HG03097 (cell line): ENCODE data around the gene ARL1.
A peak's percentile ranks its signal among the peaks of the same experiment; 100 is the strongest.
"Not testable (repeated sequence)": the region's sequence is repeated elsewhere in the genome, so short reads cannot be mapped to it uniquely, and the experiment has no call there.

Experiments used
- ATAC-seq: cut with Tn5 transposase; IDR thresholded peaks from one replicate; pipeline ENCODE4 v1.9.1; 2021; ENCODE audit not compliant: unreplicated experiment, low FRiP score

Gene ARL1

DNA sequence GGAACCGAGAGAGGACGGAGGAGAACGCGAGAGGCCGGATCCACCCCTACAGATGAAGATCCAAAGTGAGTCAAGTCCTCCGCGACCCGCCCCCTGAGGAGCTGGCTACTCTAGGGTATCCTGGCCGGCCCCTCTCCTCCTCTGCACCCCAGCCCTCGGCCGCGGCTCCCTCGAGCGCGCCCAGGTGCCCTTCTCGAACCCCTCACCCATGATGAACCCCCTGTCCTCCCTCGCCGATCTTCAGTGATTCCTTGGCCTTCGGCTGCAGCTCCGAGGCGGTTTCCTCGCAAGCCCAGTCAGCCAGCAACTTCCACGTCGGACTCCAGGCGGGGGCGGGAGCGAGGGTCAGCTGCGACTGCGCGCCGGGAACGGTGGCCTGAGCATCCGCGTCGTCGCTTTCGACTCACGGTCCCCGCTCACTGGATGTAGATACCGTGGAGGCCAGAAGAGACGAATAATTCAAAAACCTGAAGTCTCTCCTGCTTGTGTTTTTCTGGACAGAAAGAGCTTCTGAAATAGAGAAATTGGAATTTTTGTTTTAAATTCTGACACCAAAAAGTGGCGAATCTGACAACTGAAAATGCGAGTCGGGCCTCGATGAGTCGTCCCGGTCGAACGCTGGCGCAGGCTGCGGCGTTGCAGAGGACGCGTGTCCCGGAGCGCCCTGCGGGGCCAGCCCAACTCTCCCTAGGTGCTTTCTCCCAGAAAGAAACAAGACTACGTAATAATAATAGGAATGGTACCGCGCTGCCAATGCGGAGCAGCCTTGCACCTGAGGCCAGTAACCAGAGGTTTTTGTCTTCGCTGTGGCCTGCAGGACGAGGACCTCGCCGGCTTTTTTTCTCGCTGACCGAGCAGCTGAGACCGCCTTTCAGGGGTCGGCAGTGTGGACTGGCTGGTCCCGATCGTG lies at the start of gene ARL1:
ARL1 (minus strand) TSS at position 337 of the 910 bp plus-strand sequence; CDS start at position 210, 127 bp downstream.
- peak; percentile 68 for ATAC-seq

DNA sequence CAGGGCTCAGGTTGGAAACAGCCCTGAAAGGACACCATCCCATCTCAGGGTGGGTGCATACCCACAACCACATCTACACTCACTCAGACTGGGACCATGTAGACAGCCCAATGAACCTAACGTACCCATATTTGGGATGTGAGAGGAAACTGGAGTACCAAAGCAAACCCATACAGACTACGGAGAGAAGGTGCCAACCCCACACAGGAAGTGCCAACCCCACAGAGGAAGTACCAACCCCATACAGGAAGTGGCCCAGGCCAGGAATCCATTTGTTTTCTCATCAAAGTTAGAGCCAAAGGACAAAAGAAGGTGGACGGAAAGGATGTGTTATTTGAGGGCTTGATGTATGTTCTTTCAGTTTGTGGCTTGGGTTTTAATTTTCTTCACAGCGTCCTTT lies 48.1 kb upstream of the ARL1 start:
- ATAC-seq = no peak

DNA sequence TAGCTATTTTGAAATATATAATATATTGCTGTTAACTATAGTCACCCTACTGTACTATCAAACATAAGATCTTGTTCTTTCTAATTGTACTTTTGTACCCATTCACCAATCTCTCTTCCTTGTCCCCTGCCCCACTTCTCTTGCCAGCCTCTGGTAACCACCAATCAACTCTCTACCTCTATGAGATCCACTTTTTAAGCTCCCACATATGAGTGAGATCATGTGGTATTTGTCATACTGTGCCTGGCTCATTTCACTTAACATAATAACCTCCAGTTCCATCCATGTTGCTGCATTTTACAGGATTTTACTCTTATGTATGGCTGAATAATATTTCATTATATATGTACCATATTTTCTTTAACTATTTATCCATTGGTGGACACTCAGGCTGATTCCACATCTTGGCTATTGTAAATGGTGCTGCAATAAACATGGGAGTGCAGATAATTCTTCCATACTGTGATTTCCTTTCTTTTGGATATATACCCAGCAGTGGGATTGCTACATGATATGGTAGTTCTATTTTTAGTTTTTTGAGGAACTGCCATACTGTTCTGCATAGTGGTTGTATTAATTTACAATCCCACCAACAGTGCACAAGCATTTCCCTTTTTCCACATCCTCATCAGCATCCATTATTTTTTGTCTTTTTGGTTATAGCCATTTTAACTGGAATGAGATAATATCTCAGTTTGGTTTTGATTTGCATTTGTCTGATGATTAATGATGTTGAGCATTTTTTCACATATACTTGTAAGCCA lies 34.1 kb upstream of the ARL1 start:
- no peak for ATAC-seq

DNA sequence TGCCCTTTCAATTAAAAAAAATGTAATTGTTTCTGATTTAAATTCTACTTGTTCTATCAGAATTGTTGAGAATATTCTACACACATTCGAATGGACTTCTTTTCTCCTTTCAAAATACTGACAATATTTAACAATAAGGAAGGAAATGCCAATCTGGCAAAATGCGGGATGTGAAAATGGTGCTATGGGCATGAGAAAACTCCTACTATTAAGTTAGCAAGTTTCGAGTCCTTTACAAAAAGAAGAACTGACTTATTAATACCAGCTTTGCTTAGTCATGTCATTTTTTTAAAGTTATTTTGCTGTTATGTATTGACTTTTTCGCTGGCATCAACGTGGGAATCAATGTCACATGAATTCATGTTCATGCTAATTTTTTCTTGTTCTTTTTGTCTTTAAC lies 31.7 kb upstream of the ARL1 start:
- no peak for ATAC-seq

DNA sequence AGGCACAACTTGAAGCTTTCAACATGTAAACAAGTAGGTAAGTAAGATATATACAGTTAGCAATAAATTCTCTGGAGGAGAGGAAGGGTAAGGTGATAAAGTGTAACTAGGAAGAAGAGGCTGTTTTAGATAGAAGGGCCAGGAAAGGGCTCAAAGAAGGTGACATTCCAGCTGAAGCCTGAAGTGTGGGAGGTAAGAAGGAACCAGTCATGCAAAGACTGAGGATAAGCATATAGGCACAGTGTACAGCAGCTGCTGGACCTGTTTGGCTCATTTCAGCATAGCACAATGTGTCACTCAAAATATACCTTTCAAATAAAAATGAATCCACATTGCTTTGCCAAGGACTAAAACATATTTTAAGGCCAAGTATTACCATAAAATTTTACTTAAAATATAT lies 28.6 kb upstream of the ARL1 start:
- no peak for ATAC-seq

DNA sequence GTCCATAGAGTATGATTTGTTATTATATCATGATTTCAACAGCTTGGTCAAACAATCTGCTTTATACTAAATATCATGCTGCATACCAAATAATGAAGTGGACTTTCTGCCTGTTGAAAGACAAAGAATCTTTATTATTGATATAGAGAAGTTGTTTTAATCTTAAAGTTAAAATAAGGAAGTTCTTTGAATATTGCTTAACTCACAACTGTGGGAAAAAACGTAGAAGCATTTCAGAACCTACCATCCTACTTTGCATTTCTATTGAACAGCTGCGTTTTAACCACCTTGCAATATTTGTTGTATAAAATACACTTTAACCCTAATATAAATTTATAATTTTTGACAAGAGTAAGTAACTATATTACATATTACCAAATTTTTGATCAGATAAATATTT lies 22.9 kb upstream of the ARL1 start:
- no peak for ATAC-seq

DNA sequence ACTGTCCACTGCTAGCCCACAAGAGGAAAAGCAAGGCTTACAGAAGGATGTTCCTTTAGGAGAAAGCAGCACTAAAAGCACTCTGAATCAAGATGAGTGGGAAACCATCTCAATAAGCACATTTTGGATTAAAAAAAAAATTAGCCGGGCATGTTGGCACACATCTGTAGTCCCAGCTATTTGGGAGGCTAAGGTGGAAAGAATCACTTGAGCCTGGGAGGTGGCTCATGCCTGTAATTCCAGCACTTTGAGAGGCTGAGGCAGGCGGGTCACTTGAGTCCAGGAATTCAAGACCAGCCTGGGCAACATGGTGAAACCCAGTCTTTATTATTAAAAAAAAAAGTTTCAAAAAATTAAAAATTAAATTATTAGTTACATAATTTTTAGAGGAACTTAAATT lies 17.0 kb upstream of the ARL1 start:
- no peak for ATAC-seq

DNA sequence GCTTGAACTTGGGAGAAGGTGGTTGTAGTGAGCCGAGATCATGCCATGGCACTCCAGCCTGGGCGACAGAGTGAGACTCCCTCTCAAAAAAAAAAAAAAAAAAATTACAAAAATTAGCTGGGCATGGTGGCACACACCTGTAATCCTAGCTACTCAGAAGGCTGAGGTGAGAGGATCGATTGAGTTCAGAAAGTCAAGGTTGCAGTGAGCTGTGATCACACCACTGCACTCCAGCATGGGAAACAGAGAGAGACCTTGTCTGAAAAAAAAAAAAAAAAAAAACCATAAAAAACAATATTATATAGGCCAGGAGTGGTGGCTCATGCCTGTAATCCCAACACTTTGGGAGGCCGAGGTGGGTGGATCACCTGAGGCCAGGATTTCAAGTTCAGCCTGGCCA lies 14.5 kb upstream of the ARL1 start:
- ATAC-seq = not testable (repeated sequence)

DNA sequence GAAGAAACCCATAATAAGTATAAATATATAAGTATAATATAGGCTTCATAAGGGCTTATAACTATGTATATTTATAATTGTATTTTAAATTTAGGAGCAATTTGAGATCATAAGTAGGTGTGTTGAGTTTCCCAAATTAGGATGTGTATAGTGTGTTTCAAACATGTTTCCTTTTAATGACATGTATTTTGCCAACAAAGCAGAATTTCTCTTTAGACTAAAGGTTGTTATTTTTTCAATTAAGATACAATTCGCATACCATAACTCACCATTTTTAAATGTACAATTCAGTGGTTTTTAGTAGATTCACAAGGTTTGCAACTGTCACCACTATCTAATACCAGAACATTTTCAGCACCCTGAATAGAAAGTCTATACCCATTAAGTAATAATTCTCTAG lies 7.7 kb upstream of the ARL1 start:
- no peak for ATAC-seq

DNA sequence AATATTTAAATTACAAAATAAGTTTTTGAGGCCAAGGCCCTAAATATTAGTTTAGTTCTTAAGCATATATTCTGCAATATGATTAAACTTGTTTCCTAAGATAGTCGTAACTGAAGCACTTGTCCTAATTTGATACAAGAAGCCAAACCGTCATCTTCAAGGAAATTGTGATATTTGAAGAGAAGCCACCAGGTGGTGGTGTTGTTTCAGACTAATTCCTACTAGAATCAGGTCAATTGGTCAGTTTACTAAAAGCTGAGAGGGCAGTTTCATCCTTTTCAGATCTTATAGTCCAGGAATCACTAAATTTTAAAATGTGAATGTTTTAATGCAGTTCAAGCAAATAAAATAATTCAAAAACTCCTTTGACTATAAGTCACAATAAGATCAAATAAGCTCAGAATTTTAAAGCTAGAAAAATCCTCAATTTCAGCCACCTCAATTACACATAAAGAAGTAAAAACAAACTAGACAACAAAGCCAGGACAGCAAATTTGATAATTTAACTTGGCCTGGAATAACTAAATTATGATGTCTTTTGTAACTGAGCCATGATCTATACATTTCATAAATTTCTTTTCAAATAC lies 7.1 kb upstream of the ARL1 start:
- no peak for ATAC-seq

DNA sequence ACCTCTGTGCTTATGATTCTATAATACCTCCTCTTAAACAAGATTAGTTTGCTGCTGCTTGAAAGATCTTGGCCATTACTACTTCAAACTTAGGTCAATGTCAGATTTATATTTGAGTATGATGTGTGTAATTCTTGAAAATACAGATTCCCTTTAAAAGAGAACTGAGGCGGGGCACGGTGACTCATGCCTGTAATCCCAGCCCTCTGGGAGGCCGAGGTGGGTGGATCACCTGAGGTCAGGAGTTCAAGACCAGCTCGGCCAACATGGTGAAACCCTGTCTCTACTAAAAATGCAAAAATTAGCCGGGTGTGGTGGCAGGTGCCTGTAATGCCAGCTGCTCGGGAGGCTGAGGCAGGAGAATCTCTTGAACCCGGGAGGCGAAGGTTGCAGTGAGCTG lies 2.6 kb upstream of the ARL1 start:
- ATAC-seq = not testable (repeated sequence)

DNA sequence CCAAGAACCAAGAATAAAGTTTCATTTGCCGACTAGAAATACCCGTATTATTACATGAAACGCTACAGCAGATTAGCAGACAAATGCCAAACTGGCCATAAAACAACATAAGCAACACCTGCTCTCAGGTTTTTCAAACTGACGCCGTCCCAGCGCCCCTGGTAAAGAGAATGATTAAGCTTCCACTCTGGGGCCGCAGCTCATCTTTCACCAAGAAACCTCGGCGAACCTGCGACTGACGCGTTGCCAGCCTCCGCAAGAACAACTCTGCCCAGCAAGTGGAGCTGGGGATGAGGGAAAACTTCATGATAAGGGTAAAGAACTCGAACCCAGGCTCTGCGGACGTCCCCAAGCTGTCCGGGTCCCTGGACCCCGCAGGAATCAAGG lies 530 bp downstream of the ARL1 start:
- peak; percentile 19 for ATAC-seq

DNA sequence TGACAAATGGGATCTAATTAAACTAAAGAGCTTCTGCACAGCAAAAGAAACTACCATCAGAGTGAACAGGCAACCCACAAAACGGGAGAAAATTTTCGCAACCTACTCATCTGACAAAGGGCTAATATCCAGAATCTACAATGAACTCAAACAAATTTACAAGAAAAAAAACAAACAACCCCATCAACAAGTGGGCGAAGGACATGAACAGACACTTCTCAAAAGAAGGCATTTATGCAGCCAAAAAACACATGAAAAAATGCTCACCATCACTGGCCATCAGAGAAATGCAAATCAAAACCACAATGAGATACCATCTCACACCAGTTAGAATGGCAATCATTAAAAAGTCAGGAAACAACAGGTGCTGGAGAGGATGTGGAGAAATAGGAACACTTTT lies 16.4 kb downstream of the ARL1 start:
- ATAC-seq = not testable (repeated sequence)

DNA sequence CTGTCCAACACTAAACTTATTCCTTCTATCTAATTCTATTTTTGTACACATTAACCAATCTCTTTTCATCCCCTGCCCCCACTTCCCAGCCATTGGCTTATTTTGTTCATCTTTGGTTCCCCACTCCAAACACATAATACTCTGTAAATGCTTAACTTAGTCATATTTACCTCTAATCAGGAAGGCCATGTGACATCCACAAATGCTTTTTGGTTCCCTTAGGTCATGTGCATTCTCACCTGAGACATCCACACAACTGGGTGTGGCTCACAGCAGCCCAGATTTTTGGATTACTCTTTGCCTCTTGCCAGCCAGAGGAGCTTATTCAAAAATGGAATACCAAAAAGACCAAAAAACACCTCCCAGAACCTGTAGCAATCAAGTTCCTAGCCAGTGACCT lies 28.4 kb downstream of the ARL1 start:
- no peak for ATAC-seq

DNA sequence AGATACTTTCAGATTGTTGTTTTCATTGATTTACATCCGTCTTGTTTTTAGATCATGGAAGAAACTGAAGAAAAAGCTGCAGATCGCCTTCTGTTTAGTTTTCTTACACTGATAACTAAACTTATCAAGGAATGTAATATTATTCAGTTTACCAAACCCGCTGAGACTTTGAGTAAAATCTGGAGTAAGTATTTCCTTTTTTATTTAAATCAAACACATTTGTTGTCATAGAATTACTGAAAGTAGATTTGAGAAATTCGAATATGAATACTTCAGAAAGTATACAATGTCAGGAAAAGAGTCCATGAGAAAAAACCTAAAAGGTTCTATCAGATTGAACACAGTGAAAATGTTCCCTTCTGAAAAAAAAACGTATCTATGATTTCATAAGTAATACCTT lies 32.0 kb downstream of the ARL1 start:
- ATAC-seq = no peak

DNA sequence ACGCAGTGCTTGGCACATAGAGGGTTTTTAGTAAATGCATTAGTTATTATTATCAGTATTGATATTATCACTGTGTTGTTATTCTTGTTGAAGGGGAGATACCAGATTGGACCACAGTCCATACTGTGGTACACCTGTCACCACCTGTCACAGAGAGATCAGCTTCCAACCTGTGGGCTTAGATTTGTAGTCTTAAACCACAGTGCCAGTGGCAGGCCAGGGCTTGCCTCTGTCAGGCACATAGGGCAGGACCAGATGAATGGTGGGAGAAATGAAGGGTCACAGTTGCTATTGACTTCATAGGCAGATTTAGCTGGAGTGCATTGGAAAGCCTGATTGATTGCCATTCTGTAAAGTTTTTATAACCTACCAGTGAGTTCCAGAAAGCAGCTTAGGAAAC lies 35.1 kb downstream of the ARL1 start:
- ATAC-seq = no peak

DNA sequence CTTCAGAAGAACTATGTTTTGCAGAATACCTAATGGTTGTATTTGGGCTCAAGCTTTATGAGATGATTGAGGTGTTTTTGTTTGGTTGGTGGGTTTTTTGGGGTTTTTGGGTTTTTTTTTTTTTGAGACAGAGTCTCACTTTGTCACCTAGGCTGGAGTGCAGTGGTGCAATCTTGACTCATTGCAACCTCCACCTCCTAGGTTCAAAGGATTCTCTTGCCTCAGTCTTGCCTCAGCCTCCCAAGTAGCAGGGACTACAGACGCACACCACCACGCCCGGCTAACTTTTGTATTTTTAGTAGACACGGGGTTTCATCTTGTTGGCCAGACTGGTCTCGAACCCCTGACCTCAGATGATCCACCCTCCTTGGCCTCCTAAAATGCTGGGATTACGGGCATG lies 39.6 kb downstream of the ARL1 start:
- no peak for ATAC-seq

DNA sequence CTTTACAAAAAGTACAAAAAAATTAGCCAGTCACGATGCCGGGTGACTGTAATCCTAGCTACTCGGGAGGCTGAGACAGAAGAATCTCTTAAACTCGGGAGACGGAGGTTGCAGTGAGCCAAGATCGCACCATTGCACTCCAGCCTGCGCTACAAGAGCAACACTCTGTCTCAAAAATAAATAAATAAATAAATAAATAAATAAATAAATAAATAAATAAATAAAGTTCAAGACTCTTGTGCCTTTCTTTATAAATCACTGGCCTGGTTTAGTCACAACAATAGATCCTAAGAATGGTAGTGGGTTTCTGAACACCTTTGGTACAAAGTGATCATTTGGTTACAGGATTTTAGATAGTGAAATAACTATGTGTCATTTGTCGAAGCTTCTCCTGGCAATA lies 46.1 kb downstream of the ARL1 start:
- no peak for ATAC-seq

DNA sequence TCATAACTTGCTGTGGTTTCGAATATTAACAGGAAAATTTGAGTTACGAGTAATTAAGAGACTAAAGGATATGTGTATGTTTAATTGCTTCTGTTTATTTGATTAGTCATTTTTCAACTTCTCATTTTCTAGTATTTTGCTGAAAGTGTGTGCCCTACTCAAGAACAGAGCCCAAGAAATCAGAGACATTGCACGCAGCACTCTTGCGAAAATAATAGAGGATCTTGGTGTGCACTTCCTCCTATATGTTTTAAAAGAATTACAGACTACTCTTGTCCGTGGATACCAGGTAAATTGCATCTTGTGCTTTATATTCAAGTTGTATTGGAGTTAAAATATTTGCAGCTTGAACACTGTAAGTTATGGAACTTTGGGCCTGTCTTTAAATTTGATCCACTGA lies 50.8 kb downstream of the ARL1 start:
- ATAC-seq = no peak

DNA sequence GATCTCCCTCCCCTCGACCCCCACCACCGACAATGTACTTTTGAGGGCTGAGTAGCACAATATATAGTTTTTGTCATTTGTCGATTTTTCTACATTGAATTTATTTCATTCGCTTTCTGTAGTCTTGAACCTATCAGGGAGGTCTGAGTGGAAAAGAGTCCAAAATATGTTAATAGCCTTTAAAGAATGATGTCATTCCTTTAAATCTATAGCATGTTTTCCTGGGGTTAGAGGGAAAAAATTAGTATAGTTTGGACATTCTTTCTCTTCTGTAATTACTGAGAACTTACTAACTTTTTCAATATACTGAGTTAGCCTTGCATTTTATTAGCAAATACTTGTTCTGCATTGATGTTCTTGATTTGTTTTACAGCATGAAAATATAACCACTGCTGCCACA lies 55.9 kb downstream of the ARL1 start:
- no peak for ATAC-seq

DNA sequence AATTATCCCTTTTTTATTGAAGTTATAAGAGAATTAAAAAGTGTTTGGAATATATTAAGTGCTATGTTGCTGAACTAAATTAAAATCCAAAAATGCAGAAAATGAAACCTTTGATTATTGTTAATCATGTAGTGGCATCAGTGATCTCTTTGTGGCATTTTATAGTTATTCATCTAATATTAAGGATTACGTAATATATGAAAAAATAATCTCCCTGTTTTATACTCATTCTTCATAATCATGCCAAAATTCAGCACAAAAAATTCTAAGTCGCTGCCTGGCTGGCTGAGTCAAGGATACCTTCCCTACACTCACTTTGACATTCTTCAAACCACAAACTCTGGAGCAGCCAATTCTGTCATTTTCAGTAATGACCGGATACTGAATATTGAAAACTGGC lies 63.7 kb downstream of the ARL1 start:
- no peak for ATAC-seq
